Urothelium cell line (cell line): Measurements from ENCODE around the gene FNDC3B.
A peak's percentile ranks its signal among the peaks of the same experiment; 100 is the strongest.

ENCODE experiments used
- DNase-seq: peaks from one replicate; pipeline ENCODE4 v3.0.0; 2011; ENCODE audit warnings: low spot score, mixed read lengths
- FAIRE-seq: peaks from 2 replicates; lab custom pipeline; 2011; peaks lifted over from hg19 to GRCh38; lab: Jason Lieb, UNC

The FNDC3B gene

GRCh38 chr3:172132159-172132586 is 92.8 kb downstream of the FNDC3B start:
- FAIRE-seq (no peak), DNase-seq (no peak)

DNA sequence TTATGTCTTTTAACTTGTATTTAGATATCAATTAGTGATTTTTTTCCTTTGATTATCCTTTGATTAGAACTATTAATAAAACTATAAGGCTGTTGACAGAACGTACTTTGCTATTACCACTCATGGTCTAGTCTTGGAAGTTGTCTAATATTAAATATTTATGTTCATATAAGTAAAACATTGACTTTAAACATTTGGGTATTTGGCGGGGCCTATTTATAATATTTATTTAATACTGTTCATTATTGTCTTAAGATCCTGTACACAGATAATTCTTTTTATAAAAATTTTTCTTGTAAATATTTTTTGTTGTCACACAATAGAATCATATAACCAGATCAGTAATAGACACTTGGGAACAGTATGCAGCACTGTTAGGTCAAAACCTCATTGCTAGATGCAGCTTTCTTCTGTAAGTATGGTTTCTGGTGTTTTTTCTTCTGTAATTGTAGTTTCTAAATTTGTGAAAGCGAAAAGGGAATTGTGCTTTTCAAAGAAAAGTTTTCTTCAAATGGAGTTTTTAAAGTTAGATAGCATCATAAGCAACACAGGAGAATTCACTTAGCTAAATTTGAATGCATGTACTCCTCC is 93.4 kb downstream of the FNDC3B start:
- FAIRE-seq (no peak), DNase-seq (no peak)

GRCh38 chr3:172133838-172134237 is 94.5 kb downstream of the FNDC3B start:
- no peak for FAIRE-seq
- DNase-seq: no peak

- FAIRE-seq (no peak), DNase-seq (no peak)
Observed at GRCh38 chr3:172134352-172134751, 95.0 kb downstream of the FNDC3B start.

DNA sequence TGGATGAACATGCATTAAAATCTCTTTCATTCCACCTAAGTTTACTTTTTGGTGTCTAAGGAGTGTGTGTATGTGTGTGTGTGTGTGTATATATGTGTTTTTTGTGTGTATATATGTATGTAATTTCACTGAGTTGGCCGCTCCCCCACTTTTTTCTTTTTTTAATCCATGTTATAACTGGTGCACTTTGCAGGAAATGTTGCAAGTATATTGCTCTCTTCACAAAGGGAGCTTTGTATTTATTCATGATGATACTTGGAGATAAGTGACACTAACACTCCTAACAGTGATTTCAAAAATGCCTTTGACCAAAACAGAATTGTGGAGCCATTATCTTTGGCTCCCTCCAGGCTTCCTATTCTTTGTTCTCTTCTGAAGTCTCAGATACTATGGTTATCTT is 95.8 kb downstream of the FNDC3B start:
- DNase-seq (no peak), FAIRE-seq (no peak)

- FAIRE-seq (no peak), DNase-seq (no peak)
Observed at GRCh38 chr3:172135820-172136219, 96.4 kb downstream of the FNDC3B start.

- no peak for FAIRE-seq
- DNase-seq: no peak
Observed at GRCh38 chr3:172136330-172136729, 97.0 kb downstream of the FNDC3B start.

GRCh38 chr3:172137287-172138192 is 98.2 kb downstream of the FNDC3B start:
- FAIRE-seq (no peak), DNase-seq (no peak)

GRCh38 chr3:172138193-172138537 is 98.8 kb downstream of the FNDC3B start:
- no peak for FAIRE-seq
- no peak for DNase-seq

DNA sequence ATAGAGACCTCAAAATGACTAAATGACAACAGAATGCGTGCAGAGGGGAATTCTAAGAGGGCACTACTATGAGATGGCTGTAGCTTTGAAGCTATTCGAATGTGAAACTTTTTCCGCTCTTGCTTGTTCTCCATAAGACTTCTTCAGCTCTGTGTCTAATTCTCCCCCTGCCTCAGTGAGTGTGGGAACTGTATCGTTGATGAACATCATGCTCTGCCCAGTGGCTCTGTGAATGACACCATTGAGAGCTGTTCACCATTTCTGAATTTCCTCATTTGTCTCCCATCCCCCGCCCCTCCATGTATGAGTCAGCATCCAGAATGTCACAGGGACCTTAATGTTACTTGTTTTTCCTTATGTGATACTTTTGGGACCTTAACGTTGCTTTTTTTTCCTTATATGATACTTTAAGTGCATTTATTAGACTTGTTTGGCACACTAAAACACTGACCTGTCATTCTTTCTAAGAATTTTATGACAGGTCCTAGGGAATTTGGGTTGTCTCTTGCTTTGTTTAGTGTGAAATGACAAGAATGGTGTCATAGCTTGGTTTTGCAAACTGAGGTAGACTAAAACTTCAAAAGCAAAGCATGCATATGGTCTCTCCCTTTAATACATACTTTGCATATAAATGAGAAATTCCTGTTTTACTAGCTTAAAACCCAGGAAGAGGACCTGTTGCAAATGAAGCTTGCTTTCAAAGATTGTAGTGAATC is 99.6 kb downstream of the FNDC3B start:
- FAIRE-seq (no peak), DNase-seq (peak; percentile 15)

DNA sequence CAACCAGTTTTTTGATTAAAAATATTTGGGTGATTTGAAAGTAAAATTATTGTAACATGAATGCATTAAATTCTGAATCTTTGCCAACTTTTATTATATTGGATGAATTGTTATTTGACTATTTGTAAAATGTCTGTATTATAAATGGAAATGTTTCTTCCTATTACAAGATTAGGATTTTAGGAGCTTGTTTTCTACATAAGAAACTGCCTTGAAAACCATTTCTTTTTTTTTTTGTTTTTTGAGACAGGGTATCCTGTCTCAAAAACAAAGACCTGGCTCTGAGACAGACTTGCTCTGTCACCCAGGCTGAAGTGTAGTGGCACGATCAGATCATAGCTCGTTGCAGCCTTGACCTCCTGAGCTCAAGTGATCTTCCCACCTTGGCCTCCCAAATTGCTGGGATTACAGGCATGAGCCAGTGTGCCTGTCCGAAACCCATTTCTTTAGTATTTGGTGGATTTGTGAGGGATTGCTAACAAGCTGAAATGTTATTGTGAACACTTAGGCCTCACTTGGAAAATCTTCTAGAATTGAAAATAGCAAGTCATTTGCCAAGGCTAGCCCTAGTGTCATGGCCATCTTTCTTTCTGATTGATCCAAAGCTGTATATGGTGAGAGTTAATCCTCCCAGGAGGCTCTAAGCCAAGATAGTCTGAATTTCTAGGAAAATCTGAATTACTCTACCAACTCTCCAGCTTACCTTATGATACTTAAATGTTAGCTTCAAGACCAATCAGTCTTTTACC is 100.3 kb downstream of the FNDC3B start:
- DNase-seq (no peak), FAIRE-seq (no peak)

- no peak for FAIRE-seq
Observed at GRCh38 chr3:172140499-172141391, 101.4 kb downstream of the FNDC3B start.

DNA sequence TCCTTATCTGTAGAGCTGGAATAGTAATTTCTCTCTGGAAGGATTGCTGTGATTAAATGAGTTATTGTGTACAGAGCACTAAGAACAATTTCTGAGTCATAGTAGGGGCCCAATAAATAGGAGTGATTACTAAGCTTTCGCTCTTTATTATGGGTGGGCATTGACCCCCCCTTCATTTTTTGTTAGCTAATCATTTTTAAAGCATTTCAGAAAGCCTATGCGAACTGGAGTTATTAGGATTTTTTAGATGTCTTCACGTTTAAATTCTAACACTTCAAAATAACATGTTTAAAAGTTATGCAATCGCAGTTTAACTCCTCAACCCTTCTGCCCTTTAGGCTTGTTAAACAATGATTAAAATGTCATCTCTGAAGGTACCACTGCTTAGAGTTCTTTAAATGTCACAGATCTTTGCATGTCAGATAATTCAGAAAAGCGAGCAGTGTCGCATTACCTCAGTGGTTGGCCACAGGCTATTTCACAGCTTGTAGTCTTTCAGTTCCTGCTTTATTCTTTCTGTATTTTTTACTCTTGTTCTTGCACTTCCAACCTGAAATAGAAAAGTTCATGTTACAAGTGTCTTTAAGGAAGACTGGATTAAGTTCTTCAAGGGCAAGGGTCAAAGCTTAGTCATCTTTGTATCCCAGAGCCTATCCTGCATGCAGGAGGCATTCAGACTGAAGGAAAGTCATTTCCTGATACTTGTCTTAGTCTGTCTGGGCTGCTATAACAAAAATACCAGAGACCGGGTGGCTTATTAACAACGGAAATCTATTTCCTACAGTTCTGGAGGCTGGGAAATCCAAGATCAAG is 102.9 kb downstream of the FNDC3B start:
- DNase-seq (peak; percentile 31), FAIRE-seq (no peak)

More at GRCh38 chr3:172140499-172141391, 101.4 kb downstream of the FNDC3B start:
- DNase-seq: peak; percentile 58

DNA sequence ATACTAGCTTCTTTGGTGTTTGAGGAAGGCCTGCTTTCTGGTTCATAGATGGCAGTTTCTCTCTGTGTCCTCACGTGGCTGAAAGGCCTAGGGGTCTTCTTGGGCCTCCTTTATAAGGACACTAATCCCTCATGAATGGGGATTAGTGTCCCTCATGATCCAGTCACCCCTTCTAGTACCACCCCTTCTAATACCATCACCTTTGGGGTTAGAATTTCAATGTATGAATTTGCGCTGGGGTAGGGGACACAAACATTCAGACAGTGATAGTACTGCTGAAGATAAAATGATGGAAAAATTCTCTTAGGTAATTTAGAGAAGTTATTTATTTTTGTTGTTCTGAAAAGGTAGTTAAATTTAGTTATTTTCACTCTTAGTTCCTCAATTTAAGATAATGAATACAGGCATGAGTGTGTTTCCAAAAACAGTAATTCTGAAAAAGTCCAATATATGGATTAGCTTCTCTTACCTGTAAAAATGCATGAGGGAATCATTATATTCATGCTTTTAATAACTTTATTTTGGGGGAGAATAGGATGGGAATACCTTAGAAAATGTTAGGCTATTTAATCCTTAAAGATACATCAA is 103.6 kb downstream of the FNDC3B start:
- DNase-seq: no peak
- no peak for FAIRE-seq

DNA sequence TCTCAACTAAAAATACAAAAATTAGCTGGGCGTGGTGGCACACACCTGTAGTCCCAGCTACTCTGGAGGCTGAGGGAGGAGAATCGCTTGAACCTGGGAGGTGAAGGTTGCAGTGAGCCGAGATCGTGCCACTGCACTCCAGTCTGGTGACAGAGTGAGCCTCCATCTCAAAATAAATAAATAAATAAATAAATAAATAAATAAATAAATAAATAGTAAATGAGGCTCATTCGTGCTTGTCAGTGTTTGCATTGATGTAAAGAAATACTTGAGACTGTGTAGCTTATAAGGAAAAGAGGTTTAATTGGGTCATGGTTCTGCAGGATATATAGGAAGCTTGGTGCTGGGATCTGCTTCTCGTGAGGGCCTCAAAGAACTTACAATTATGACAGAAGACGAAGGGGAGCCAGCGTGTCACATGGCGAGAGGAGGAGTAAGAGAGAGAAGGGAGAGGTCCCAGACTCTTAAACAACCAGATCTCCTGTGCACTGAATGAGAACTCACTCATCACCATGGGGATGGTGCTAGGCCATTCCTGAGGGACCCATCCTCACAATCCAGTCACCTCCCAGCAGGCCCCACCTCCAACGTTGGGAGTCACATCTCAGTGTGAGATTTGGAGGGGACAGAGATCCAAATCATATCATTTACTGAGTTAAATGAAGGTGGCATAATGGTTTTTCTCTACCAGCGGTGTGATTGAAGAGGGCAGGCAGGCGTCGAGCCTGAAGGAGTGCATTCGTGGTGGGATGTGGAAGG is 104.5 kb downstream of the FNDC3B start:
- FAIRE-seq (no peak), DNase-seq (no peak)

DNA sequence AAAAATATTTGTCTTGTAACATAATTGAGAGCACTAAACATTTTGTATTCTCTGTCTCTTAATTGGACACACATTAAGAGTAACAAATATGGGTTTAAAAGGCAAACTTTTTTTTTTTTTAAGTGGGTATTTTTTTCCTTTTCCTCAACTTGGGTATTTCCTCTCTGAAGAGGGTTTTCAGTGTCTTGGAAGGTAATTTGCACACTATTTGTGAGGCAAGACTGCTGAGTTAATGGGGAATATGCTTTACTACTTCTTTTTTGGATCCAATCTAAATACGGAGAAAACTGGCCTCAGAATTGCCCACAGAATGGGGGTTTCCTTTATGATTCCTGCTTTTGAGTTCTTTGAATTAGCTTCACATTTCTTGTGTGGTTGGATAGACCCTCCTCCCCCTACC is 105.2 kb downstream of the FNDC3B start:
- FAIRE-seq (no peak), DNase-seq (no peak)

- FAIRE-seq (no peak), DNase-seq (no peak)
Observed at GRCh38 chr3:172145031-172145686, 105.8 kb downstream of the FNDC3B start.

DNA sequence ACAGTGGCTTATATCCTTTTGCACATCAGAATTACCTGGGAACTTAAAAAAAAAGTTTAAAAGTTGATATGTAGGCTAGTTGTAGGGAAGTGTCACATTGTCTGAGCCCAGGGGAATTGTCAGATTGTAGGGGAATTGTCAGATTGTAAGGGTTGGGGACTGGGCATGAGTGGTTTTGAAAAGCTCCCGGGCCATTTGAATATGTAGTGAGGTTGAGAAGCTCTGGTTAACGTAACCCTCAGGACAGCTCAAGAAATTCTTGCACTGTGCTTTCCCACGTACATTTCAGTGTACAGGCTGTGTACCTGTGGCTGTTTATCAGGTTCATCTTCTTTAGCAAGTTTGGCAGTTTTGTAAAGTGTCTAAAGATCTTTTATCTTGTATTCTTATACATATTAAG is 107.0 kb downstream of the FNDC3B start:
- FAIRE-seq (no peak), DNase-seq (no peak)
